ENCODE results near the gene STXBP3. TPM values are rescaled to one million over a fixed set of nuclear protein-coding genes. Genes with fewer than 3 reads are reported as not detected.
A peak's percentile ranks its signal among the peaks of the same experiment; 100 is the strongest.

The STXBP3 gene
- total and polyA plus RNA-seq, 2 of the 4 experiments (the other 2 are of a cell fraction) = 19.1 to 19.7 TPM

GRCh38 chr1:108828074-108828961, 81.8 kb downstream of the STXBP3 start:
- Histone ChIP-seq H3K4me3 (ENCODE audit: insufficient read depth, low read depth, low read length) (no peak overlapping the region), H3K27me3 (ENCODE audit: control insufficient read depth, insufficient read depth, low read length) (no peaks in the 10 kb centered on the region), H4K8ac (ENCODE audit: low read depth in 2 of 2, low read length in 2 of 2) (peak overlapping the region in 1 of 2 experiments; percentile 67; a peak in 2 of 4 replicates), H3K36me3 (ENCODE audit: control insufficient read depth, insufficient read depth, low read length) (no peaks in the 10 kb centered on the region), H3K4me2 (ENCODE audit: low read depth, low read length) (peak overlapping the region; percentile 59), H3K79me1 (ENCODE audit: low read depth in 1 of 2, low read length in 2 of 2) (peaks cover 0 to 4% of the 10 kb centered on the region in 2 experiments; a peak in 1 of 4 replicates), H4K5ac (ENCODE audit: low read depth, low read length) (no peak overlapping the region), H2BK5ac (ENCODE audit: low read depth, low read length, poor library complexity, severe bottlenecking) (peak overlapping the region; percentile 20), H4K20me1 (ENCODE audit: insufficient read depth, low read length) (no peaks in the 10 kb centered on the region), H3K9me1 (ENCODE audit: insufficient read depth, low read length) (peaks cover 12% of the 10 kb centered on the region; the same call in 1 of the 2 replicates), H2BK20ac (ENCODE audit: low read depth, low read length) (peak overlapping the region; percentile 58; the same call in 1 of the 2 replicates), H2AK9ac (replicated peaks; ENCODE audit: low read depth, low read length, poor library complexity) (peak overlapping the region; percentile 44), H3K27ac (ENCODE audit: insufficient read depth, low read length) (peak overlapping the region; percentile 45; the same call in 1 of the 2 replicates), H3K56ac (ENCODE audit: extremely low read depth, insufficient read depth, low read length) (0 out of 2 replicates have a peak overlapping the region, but pooled peaks have one; percentile 13), H3K18ac (ENCODE audit: low read depth, low read length) (no peak overlapping the region), H2BK120ac (ENCODE audit: low read depth, low read length) (peak overlapping the region; percentile 21; the same call in 1 of the 2 replicates), H2AFZ (replicated peaks; ENCODE audit: low read length, poor library complexity) (peak overlapping the region; percentile 82), H3K14ac (replicated peaks; ENCODE audit: low read depth, low read length) (peak overlapping the region; percentile 67), H4K91ac (ENCODE audit: insufficient read depth, low read depth, low read length) (no peak overlapping the region; the same call in 1 of the 2 replicates), H2BK15ac (ENCODE audit: low read depth, low read length) (peak overlapping the region; percentile 53; the same call in 2 of the 3 replicates), H3K9me3 (ENCODE audit: control insufficient read depth, insufficient read depth, low read length) (no peaks in the 10 kb centered on the region), H2AK5ac (ENCODE audit: low read depth, low read length) (peak overlapping the region; percentile 47; the same call in 1 of the 2 replicates), H3K4me1 (ENCODE audit: control insufficient read depth, insufficient read depth, low read length) (peaks cover 18% of the 10 kb centered on the region), H3K9ac (ENCODE audit: low read depth, low read length) (no peak overlapping the region), H3K23ac (ENCODE audit: low read depth, low read length) (peak overlapping the region; percentile 57; the same call in 1 of the 2 replicates), H3K4ac (ENCODE audit: low read depth, low read length) (peak overlapping the region; percentile 69)
- 0% methylated on average over 1 of the region's 12 CpGs; no CpG with 5 or more reads in 1 of the 2 experiments for WGBS, 2 experiments (ENCODE audit: extremely low coverage in 2 of 2, insufficient read length in 1 of 2)
- intact Hi-C loops (cut with micrococcal nuclease) = loop anchor here (1.0 kb wide), 2 partner anchors 49 to 70 kb away; no protein-coding TSS in a partner anchor
- in situ Hi-C loops (cut with MboI; ENCODE audit: low sequenced_read_pairs) = no loop called here
- DNase-seq (peak; percentile 85), ATAC-seq (ENCODE audit: low read depth) (peak; percentile 33)
- CTCF ChIA-PET = interaction anchor here (0.8 to 2.8 kb wide), 12 partner anchors 9 to 76 kb away, joined by 3 to 23 read pairs (median 4); no protein-coding TSS in a partner anchor
- dilution Hi-C loops (cut with HindIII; ENCODE audit: low sequenced_read_pairs, unreplicated experiment) = no loop called here
- BruUV-seq (replicated peaks) = no TSS peak
- POLR2A ChIA-PET (ENCODE audit: unreplicated experiment) = no interaction called here
- TF ChIP-seq SMC3 (IDR thresholded peaks at IDR 0.05; ENCODE audit: low read depth, low read length) (peak; percentile 86), FOS (IDR thresholded peaks at IDR 0.05; ENCODE audit: low read depth, low read length) (no peak), BHLHE40 (IDR thresholded peaks at IDR 0.05; ENCODE audit: low read depth, low read length) (peak; percentile 84), NFE2L2 (IDR thresholded peaks at IDR 0.05; ENCODE audit: low read depth, low read length) (no peak), MAZ (IDR thresholded peaks at IDR 0.05; ENCODE audit: borderline replicate concordance, low read depth, low read length) (no peak), CEBPB (IDR thresholded peaks at IDR 0.05; ENCODE audit: low read depth, low read length) (no peak), USF2 (IDR thresholded peaks at IDR 0.05; ENCODE audit: low read depth, low read length) (peak; percentile 59; the same call in 1 of the 2 replicates), CHD1 (IDR thresholded peaks at IDR 0.05; ENCODE audit: low read depth, low read length) (no peak), RAD21 (IDR thresholded peaks at IDR 0.05; ENCODE audit: low read length) (peak; percentile 73), CTCF (conservative IDR thresholded peaks at IDR 0.05; ENCODE audit: low read depth, low read length) (peak; percentile 68), ELK1 (IDR thresholded peaks at IDR 0.05; ENCODE audit: borderline replicate concordance, low read depth, low read length) (no peak), POLR2A (IDR thresholded peaks at IDR 0.05; ENCODE audit: low read depth, low read length) (no peak)

Measured in IMR-90 (cell line).